Measurements from ENCODE around the gene EFNA5. TPM values are rescaled to one million over a fixed set of nuclear protein-coding genes. Genes with fewer than 3 reads are reported as not detected.

Gene EFNA5
- total RNA-seq, 1 donor from 2014 or later = 38.9 TPM

DNA sequence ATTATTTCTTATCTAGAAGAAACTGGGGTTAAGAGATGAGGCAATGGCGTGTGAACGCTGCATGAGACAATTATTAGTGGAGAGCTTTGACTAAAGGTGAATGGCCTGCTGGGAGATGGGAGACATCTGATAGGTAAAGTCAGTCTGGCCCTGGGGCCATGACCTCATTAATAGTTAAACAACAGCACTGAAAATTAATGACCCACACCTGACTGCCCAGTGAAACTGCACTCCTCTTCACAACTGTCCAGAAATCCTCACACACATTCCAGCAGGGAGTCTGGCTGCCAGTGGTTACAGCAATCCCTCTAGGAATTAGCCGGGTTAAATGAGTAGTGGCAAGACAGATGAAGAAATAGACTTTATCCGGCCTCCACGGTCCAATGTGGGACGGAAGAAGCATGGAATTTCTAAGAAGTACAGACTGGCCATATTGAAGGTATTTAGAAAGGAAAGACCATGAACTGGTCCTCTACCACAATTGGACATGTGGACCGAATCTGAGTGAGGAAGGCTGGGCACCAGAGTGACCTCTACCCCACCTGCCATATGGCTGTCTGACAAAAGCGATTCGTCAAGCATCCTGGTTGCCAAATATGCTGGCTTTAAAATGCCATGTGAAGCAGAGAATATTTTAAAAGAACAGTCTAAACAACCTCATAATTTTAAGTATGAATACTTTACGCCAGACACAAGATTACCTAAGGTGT lies 138.4 kb downstream of the EFNA5 start:
- Mint-ChIP-seq H3K4me3 (ENCODE audit: unreplicated experiment) (no peak overlapping the region), H3K36me3 (ENCODE audit: low read depth) (no peaks in the 10 kb centered on the region), H3K9me3 (ENCODE audit: low read depth) (no peaks in the 10 kb centered on the region), H3K27me3 (ENCODE audit: low read depth) (no peaks in the 10 kb centered on the region), H3K27ac (ENCODE audit: unreplicated experiment) (peak overlapping the region; percentile 19), H3K4me1 (ENCODE audit: low read depth) (peaks cover 12% of the 10 kb centered on the region)
- TF ChIP-seq, protein P1, sequence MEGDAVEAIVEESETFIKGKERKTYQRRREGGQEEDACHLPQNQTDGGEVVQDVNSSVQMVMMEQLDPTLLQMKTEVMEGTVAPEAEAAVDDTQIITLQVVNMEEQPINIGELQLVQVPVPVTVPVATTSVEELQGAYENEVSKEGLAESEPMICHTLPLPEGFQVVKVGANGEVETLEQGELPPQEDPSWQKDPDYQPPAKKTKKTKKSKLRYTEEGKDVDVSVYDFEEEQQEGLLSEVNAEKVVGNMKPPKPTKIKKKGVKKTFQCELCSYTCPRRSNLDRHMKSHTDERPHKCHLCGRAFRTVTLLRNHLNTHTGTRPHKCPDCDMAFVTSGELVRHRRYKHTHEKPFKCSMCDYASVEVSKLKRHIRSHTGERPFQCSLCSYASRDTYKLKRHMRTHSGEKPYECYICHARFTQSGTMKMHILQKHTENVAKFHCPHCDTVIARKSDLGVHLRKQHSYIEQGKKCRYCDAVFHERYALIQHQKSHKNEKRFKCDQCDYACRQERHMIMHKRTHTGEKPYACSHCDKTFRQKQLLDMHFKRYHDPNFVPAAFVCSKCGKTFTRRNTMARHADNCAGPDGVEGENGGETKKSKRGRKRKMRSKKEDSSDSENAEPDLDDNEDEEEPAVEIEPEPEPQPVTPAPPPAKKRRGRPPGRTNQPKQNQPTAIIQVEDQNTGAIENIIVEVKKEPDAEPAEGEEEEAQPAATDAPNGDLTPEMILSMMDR (IDR thresholded peaks at IDR 0.05) = no peak
- DNase-seq (ENCODE audit: low spot score) = no peak

DNA sequence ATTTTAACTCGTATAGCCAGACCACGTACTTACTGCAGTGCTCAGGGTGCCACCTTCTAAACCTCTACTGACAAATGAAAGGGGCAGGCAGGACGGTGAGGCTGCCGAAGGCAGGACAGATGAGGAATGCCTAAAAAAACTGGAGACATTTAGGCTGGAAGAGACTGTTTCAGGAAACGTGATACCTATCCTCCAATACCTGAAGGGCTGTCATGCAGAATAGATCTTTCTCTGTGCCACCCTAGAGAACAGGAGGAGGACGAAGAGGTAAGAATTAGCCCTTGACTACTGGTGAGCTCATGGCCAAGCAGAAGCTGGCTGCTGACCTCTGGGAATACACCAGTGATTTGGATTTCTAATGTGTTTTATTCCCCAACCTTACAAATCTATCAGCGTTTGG lies 139.4 kb downstream of the EFNA5 start:
- Mint-ChIP-seq H3K27me3 (ENCODE audit: low read depth) (no peaks in the 10 kb centered on the region), H3K27ac (ENCODE audit: unreplicated experiment) (no peak overlapping the region), H3K4me3 (ENCODE audit: unreplicated experiment) (no peak overlapping the region), H3K36me3 (ENCODE audit: low read depth) (no peaks in the 10 kb centered on the region), H3K9me3 (ENCODE audit: low read depth) (no peaks in the 10 kb centered on the region), H3K4me1 (ENCODE audit: low read depth) (peaks cover 20% of the 10 kb centered on the region)
- TF ChIP-seq, protein P1 (IDR thresholded peaks at IDR 0.05) = no peak
- no peak for DNase-seq (ENCODE audit: low spot score)

DNA sequence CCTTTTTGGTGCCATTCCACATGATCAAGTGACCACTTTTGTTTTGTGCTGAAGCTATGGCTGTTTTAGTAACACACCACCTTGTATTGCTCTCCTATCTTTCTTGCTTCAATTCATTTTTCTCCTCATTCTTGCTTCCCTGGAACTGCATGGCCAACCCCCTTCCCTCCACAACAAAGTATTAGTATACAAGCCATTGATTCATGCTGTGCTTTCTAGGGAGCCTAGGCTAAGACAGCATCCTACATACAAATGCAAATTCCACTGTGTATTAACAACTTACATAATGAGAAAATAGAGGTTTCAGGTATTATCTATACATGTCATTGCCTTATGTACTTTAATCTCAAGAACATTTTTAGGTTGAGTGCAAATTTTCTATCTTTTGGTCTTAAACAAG lies 141.1 kb downstream of the EFNA5 start:
- Mint-ChIP-seq H3K36me3 (ENCODE audit: low read depth) (no peaks in the 10 kb centered on the region), H3K27ac (ENCODE audit: unreplicated experiment) (no peak overlapping the region), H3K27me3 (ENCODE audit: low read depth) (no peaks in the 10 kb centered on the region), H3K4me1 (ENCODE audit: low read depth) (peaks cover 26% of the 10 kb centered on the region), H3K4me3 (ENCODE audit: unreplicated experiment) (no peak overlapping the region), H3K9me3 (ENCODE audit: low read depth) (no peaks in the 10 kb centered on the region)
- DNase-seq (ENCODE audit: low spot score) = no peak
- TF ChIP-seq, protein P1 (IDR thresholded peaks at IDR 0.05) = no peak

DNA sequence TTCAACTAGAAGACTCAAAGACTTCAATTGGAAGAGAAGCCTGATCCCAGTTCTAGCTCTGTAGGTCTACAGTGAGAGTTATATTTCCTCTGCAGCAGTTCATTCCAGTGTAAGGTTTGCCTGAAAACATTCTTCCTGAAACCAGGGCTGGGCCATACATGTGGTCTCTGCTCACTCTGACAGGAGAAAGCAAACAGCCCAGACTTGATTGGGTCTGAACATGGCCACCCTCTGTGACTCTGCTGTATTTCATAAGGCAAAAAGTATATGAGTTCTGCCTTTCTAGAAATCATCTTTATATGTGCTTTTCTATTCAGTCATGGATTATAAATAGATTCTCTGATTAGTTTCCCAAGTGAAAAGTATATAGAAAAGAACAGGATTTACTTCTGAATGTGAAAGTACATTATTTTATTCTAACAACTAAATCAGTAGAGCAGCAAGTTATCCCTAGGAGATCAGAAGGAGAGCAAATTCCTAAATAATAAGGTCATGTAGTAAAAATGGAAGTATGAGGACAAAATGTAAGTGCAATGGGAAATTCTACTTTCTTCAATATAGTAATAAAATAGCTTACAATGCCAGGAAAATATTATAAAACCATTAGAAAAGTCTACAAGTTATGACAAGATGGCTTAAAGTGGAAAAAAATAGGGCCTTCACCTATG lies 144.3 kb downstream of the EFNA5 start:
- no peaks in the 10 kb centered on the region for H3K9me3 Mint-ChIP-seq (ENCODE audit: low read depth)
- peak overlapping the region; percentile 90 for H3K27ac Mint-ChIP-seq (ENCODE audit: unreplicated experiment)
- no peak for DNase-seq (ENCODE audit: low spot score)
- no peak overlapping the region for H3K4me3 Mint-ChIP-seq (ENCODE audit: unreplicated experiment)
- H3K27me3 Mint-ChIP-seq (ENCODE audit: low read depth) = no peaks in the 10 kb centered on the region
- TF ChIP-seq, protein P1 (IDR thresholded peaks at IDR 0.05) = no peak
- H3K36me3 Mint-ChIP-seq (ENCODE audit: low read depth) = no peaks in the 10 kb centered on the region
- H3K4me1 Mint-ChIP-seq (ENCODE audit: low read depth) = peaks cover 42% of the 10 kb centered on the region

DNA sequence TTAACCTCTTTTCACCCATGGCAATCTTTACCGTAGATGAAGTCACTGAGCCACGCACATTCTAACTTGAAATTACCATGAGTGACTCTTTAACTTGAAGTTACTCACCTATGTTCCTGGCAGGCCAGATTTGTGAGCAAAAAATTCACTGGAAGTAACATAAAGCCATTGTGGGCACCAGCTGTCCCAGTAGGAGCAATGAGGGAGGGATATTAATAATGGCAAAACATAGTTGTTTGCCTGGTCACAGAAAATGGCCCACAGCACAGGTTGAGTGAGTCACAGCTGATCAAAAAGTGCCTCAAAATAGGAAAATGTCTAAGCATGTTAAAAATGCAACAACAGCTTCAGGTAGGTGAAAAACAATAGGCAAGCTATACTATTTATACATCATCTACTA lies 146.6 kb downstream of the EFNA5 start:
- H3K27ac Mint-ChIP-seq (ENCODE audit: unreplicated experiment) = no peak overlapping the region
- no peak for DNase-seq (ENCODE audit: low spot score)
- TF ChIP-seq, protein P1 (IDR thresholded peaks at IDR 0.05) = no peak
- H3K4me3 Mint-ChIP-seq (ENCODE audit: unreplicated experiment) = no peak overlapping the region
- H3K9me3 Mint-ChIP-seq (ENCODE audit: low read depth) = no peaks in the 10 kb centered on the region
- peaks cover 52% of the 10 kb centered on the region for H3K4me1 Mint-ChIP-seq (ENCODE audit: low read depth)
- H3K36me3 Mint-ChIP-seq (ENCODE audit: low read depth) = no peaks in the 10 kb centered on the region
- no peaks in the 10 kb centered on the region for H3K27me3 Mint-ChIP-seq (ENCODE audit: low read depth)
